Tibial nerve (tissue), 4 donors: Measurements from ENCODE around the gene SPATC1L.

Experiments
- CTCF ChIP-seq, 5 experiments: fragments of 200-600 bp in 3 of 5; fragments of 450-650 bp in 2 of 5; sonication (generic) in 3 of 5; IDR thresholded peaks; one replicate each; pipeline ENCODE4 v1.5.1; 2016 to 2019; ENCODE audit warnings: antibody characterized with exemption in 5 of 5, mild to moderate bottlenecking in 3 of 5, moderate library complexity in 2 of 5
- EP300 ChIP-seq, 2 donors: sonication (generic); formaldehyde crosslinking; IDR thresholded peaks; one replicate each; pipeline ENCODE4 v1.6.1; 2017; ENCODE audit warnings: antibody characterized with exemption in 2 of 2, mild to moderate bottlenecking in 1 of 2
- POLR2A ChIP-seq, 2 donors: fragments of 450-650 bp; IDR thresholded peaks; one replicate each; pipeline ENCODE4 v1.6.1; 2017; ENCODE audit warnings: antibody characterized with exemption in 2 of 2, mild to moderate bottlenecking in 2 of 2, moderate library complexity in 2 of 2

DNA sequence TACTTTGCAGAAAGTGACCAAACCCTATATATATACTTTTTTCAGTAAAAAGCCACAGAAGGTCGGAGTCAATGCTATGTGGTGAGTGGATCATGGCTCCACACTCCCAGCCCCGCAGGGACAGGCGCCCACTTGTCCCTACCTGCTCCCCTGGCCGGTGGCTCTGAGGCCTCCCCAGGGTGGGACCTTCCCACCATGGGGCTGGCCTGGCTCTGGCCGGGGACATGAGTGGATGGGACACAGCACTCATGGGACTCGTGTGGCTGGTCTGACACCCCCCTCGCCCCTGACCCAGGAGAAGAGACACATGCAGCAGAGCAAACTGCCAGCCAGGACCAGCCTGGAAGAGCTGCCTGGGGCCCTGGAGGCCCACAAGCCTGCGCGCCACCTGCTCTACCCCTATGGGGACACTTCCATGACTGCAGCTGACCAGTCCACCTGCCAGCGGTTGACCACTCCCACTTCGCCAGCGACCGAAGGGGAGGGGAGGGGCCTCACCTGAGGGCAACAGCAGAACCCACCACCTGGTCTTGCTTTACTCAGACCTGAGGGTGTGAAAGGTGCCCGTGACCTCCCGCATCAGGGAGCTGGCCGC lies 2.2 kb downstream of the SPATC1L start:
- TF ChIP-seq CTCF (IDR thresholded peaks at IDR 0.05) (no peak), POLR2A (IDR thresholded peaks at IDR 0.05) (no peak), EP300 (IDR thresholded peaks at IDR 0.05) (no peak)
